ENCODE data around the gene MXD3. TPM values are rescaled to one million over a fixed set of nuclear protein-coding genes. Genes with fewer than 3 reads are reported as not detected.

MXD3 gene
- total RNA-seq, 5 donors from 2014 or later (not counting 1 experiment from before 2014, with no cell fraction given): 9.3 to 15.2 (median 12.4) TPM

GRCh38 chr5:177334155-177334551 lies 22.5 kb upstream of the MXD3 start:
- peaks cover 0 to 13% (median 7%) of the 10 kb centered on the region in 3 donors for H3K4me1 Mint-ChIP-seq
- no peak overlapping the region for H3K27ac ChIP-seq (ENCODE audit: low read length)
- DNase-seq: no peak
- H3K4me3 Mint-ChIP-seq: no peak overlapping the region
- no peak for ATAC-seq (replicated peaks in 1 of 4)
- no peaks in the 10 kb centered on the region for H3K27me3 Mint-ChIP-seq
- H3K36me3 ChIP-seq (ENCODE audit: control insufficient read depth in 2 of 2, extremely low read depth in 1 of 2, insufficient read depth in 1 of 2, low read length in 1 of 2): peaks cover 38 to 83% of the 10 kb centered on the region in 2 donors
- H3K27me3 ChIP-seq (replicated peaks in 1 of 2; ENCODE audit: control insufficient read depth in 2 of 2, extremely low read depth in 1 of 2, insufficient read depth in 2 of 2, low read length in 1 of 2): no peaks in the 10 kb centered on the region
- H3K27ac Mint-ChIP-seq: no peak overlapping the region
- no peaks in the 10 kb centered on the region for H3K9me3 ChIP-seq
- 90% methylated on average over 11 of the region's 15 CpGs for WGBS (ENCODE audit: insufficient coverage)
- no peaks in the 10 kb centered on the region for H3K9me3 Mint-ChIP-seq
- H3K4me3 ChIP-seq (ENCODE audit: control insufficient read depth in 1 of 2, extremely low read depth in 1 of 2, low read length in 1 of 2): no peak overlapping the region
- ChIA-PET CTCF (no interaction called here), POLR2A (no interaction called here)
- H3K4me1 ChIP-seq (ENCODE audit: control insufficient read depth in 1 of 2, extremely low read depth in 1 of 2, insufficient read depth in 2 of 2, low read length in 2 of 2): peaks cover 0 to 24% of the 10 kb centered on the region in 2 experiments
- peaks cover 45% of the 10 kb centered on the region for H3K36me3 Mint-ChIP-seq

DNA sequence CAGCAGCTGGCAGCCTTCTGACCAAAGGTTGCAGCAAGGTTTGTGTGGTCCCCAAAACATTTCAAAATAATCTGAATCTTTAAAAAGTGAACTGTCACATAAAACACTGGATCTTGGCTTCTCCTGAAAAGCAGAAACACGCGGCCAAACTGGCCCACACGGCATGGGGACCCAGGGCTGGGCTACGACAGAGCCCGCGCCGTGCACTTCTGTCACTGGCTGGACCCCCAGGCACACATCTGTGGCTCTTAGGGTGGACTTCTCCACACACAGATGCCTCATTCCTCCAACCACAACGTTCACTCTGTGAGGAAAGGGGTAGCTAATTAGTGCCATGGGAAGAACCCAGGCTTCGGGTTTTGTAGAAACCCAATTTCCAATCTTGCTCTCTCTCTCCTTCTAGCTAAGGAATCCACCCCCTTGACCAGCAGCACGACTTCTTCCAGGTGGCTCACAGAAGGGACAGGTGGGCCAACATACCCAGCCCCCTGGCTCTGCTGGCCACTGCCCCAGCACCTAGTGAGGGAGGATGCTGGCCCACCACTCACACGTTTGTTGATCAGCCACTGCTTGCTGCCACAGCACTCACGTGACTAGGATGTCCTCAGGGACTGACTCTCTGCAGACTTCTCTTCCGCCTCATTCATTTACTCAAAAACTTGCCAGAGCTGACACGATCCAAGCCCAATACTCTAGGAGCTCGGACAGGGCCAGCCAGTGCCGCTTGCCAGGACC lies 21.9 kb upstream of the MXD3 start:
- no peak overlapping the region for H3K27ac ChIP-seq (ENCODE audit: low read length)
- Mint-ChIP-seq H3K9me3 (no peaks in the 10 kb centered on the region), H3K27ac (no peak overlapping the region), H3K4me1 (peaks cover 0 to 10% (median 5%) of the 10 kb centered on the region in 3 donors), H3K4me3 (no peak overlapping the region), H3K36me3 (peaks cover 45% of the 10 kb centered on the region), H3K27me3 (no peaks in the 10 kb centered on the region)
- DNase-seq (no peak), ATAC-seq (replicated peaks in 1 of 4) (no peak)
- peaks cover 33 to 77% of the 10 kb centered on the region in 2 donors for H3K36me3 ChIP-seq (ENCODE audit: control insufficient read depth in 2 of 2, extremely low read depth in 1 of 2, insufficient read depth in 1 of 2, low read length in 1 of 2)
- H3K9me3 ChIP-seq: no peaks in the 10 kb centered on the region
- POLR2A ChIA-PET: no interaction called here
- CTCF ChIA-PET: no interaction called here
- no peak overlapping the region for H3K4me3 ChIP-seq (ENCODE audit: control insufficient read depth in 1 of 2, extremely low read depth in 1 of 2, low read length in 1 of 2)
- peaks cover 0 to 21% of the 10 kb centered on the region in 2 experiments for H3K4me1 ChIP-seq (ENCODE audit: control insufficient read depth in 1 of 2, extremely low read depth in 1 of 2, insufficient read depth in 2 of 2, low read length in 2 of 2)
- H3K27me3 ChIP-seq (replicated peaks in 1 of 2; ENCODE audit: control insufficient read depth in 2 of 2, extremely low read depth in 1 of 2, insufficient read depth in 2 of 2, low read length in 1 of 2): no peaks in the 10 kb centered on the region
- 93% methylated on average over 6 of the region's 16 CpGs for WGBS (ENCODE audit: insufficient coverage)

- POLR2A ChIA-PET: no interaction called here
- Mint-ChIP-seq H3K27ac (no peak overlapping the region), H3K36me3 (peaks cover 45% of the 10 kb centered on the region), H3K27me3 (no peaks in the 10 kb centered on the region), H3K4me1 (peaks cover 0 to 11% (median 5%) of the 10 kb centered on the region in 3 donors), H3K9me3 (no peaks in the 10 kb centered on the region), H3K4me3 (no peak overlapping the region)
- H3K27ac ChIP-seq (ENCODE audit: low read length): no peak overlapping the region
- H3K4me1 ChIP-seq (ENCODE audit: control insufficient read depth in 1 of 2, extremely low read depth in 1 of 2, insufficient read depth in 2 of 2, low read length in 2 of 2): peaks cover 0 to 23% of the 10 kb centered on the region in 2 experiments
- DNase-seq: no peak
- peaks cover 34 to 76% of the 10 kb centered on the region in 2 donors for H3K36me3 ChIP-seq (ENCODE audit: control insufficient read depth in 2 of 2, extremely low read depth in 1 of 2, insufficient read depth in 1 of 2, low read length in 1 of 2)
- WGBS (ENCODE audit: insufficient coverage): 92% methylated on average over 12 of the region's 13 CpGs
- no peak for ATAC-seq (replicated peaks in 1 of 4)
- H3K4me3 ChIP-seq (ENCODE audit: control insufficient read depth in 1 of 2, extremely low read depth in 1 of 2, low read length in 1 of 2): no peak overlapping the region
- CTCF ChIA-PET: no interaction called here
- H3K9me3 ChIP-seq: no peaks in the 10 kb centered on the region
- no peaks in the 10 kb centered on the region for H3K27me3 ChIP-seq (replicated peaks in 1 of 2; ENCODE audit: control insufficient read depth in 2 of 2, extremely low read depth in 1 of 2, insufficient read depth in 2 of 2, low read length in 1 of 2)
Measured at GRCh38 chr5:177332896-177333260, 21.2 kb upstream of the MXD3 start.

GRCh38 chr5:177332031-177332895 lies 20.6 kb upstream of the MXD3 start:
- ChIA-PET POLR2A (no interaction called here), CTCF (no interaction called here)
- WGBS (ENCODE audit: insufficient coverage): 84% methylated on average over 22 of the region's 35 CpGs
- Mint-ChIP-seq H3K36me3 (peaks cover 46% of the 10 kb centered on the region), H3K27ac (no peak overlapping the region), H3K9me3 (no peaks in the 10 kb centered on the region), H3K4me3 (no peak overlapping the region), H3K27me3 (no peaks in the 10 kb centered on the region), H3K4me1 (peaks cover 0 to 16% (median 5%) of the 10 kb centered on the region in 3 donors)
- peaks cover 0 to 29% of the 10 kb centered on the region in 2 experiments for H3K4me1 ChIP-seq (ENCODE audit: control insufficient read depth in 1 of 2, extremely low read depth in 1 of 2, insufficient read depth in 2 of 2, low read length in 2 of 2)
- no peak overlapping the region for H3K4me3 ChIP-seq (ENCODE audit: control insufficient read depth in 1 of 2, extremely low read depth in 1 of 2, low read length in 1 of 2)
- peaks cover 29 to 72% of the 10 kb centered on the region in 2 donors for H3K36me3 ChIP-seq (ENCODE audit: control insufficient read depth in 2 of 2, extremely low read depth in 1 of 2, insufficient read depth in 1 of 2, low read length in 1 of 2)
- no peak for DNase-seq
- no peaks in the 10 kb centered on the region for H3K9me3 ChIP-seq
- H3K27ac ChIP-seq (ENCODE audit: low read length): no peak overlapping the region
- no peak for ATAC-seq (replicated peaks in 1 of 4)
- H3K27me3 ChIP-seq (replicated peaks in 1 of 2; ENCODE audit: control insufficient read depth in 2 of 2, extremely low read depth in 1 of 2, insufficient read depth in 2 of 2, low read length in 1 of 2): no peaks in the 10 kb centered on the region

- CTCF ChIA-PET: interaction anchor here in 1 of 2 donors (0.5 kb wide), 1 partner anchor 18 kb away, joined by 4 read pairs; no protein-coding TSS in a partner anchor
- no peaks in the 10 kb centered on the region for H3K9me3 Mint-ChIP-seq
- no peak overlapping the region for H3K4me3 ChIP-seq (ENCODE audit: control insufficient read depth in 1 of 2, extremely low read depth in 1 of 2, low read length in 1 of 2)
- no peaks in the 10 kb centered on the region for H3K27me3 Mint-ChIP-seq
- no peaks in the 10 kb centered on the region for H3K27me3 ChIP-seq (replicated peaks in 1 of 2; ENCODE audit: control insufficient read depth in 2 of 2, extremely low read depth in 1 of 2, insufficient read depth in 2 of 2, low read length in 1 of 2)
- peaks cover 0 to 17% (median 5%) of the 10 kb centered on the region in 3 donors for H3K4me1 Mint-ChIP-seq
- DNase-seq (no peak), ATAC-seq (replicated peaks in 1 of 4) (peak in 1 of 4 experiments; percentile 31)
- 80% methylated on average over 24 of the region's 27 CpGs for whole genome bisulfite sequencing (ENCODE audit: insufficient coverage)
- H3K27ac Mint-ChIP-seq: no peak overlapping the region
- H3K27ac ChIP-seq (ENCODE audit: low read length): no peak overlapping the region
- no peaks in the 10 kb centered on the region for H3K9me3 ChIP-seq
- POLR2A ChIA-PET: no interaction called here
- no peak overlapping the region for H3K4me3 Mint-ChIP-seq
- H3K4me1 ChIP-seq (ENCODE audit: control insufficient read depth in 1 of 2, extremely low read depth in 1 of 2, insufficient read depth in 2 of 2, low read length in 2 of 2): peaks cover 0 to 31% of the 10 kb centered on the region in 2 experiments
- peaks cover 41% of the 10 kb centered on the region for H3K36me3 Mint-ChIP-seq
- H3K36me3 ChIP-seq (ENCODE audit: control insufficient read depth in 2 of 2, extremely low read depth in 1 of 2, insufficient read depth in 1 of 2, low read length in 1 of 2): peaks cover 21 to 62% of the 10 kb centered on the region in 2 donors
Measured at GRCh38 chr5:177330991-177331842, 19.5 kb upstream of the MXD3 start.

GRCh38 chr5:177329883-177330282 lies 18.2 kb upstream of the MXD3 start:
- Histone ChIP-seq H3K4me1 (ENCODE audit: control insufficient read depth in 1 of 2, extremely low read depth in 1 of 2, insufficient read depth in 2 of 2, low read length in 2 of 2) (peaks cover 0 to 31% of the 10 kb centered on the region in 2 experiments), H3K4me3 (ENCODE audit: control insufficient read depth in 1 of 2, extremely low read depth in 1 of 2, low read length in 1 of 2) (no peak overlapping the region), H3K27ac (ENCODE audit: low read length) (no peak overlapping the region), H3K27me3 (replicated peaks in 1 of 2; ENCODE audit: control insufficient read depth in 2 of 2, extremely low read depth in 1 of 2, insufficient read depth in 2 of 2, low read length in 1 of 2) (no peaks in the 10 kb centered on the region), H3K36me3 (ENCODE audit: control insufficient read depth in 2 of 2, extremely low read depth in 1 of 2, insufficient read depth in 1 of 2, low read length in 1 of 2) (peaks cover 18 to 49% of the 10 kb centered on the region in 2 donors), H3K9me3 (no peaks in the 10 kb centered on the region)
- Mint-ChIP-seq H3K9me3 (no peaks in the 10 kb centered on the region), H3K36me3 (peaks cover 33% of the 10 kb centered on the region), H3K27ac (no peak overlapping the region), H3K4me1 (peaks cover 0 to 18% (median 5%) of the 10 kb centered on the region in 3 donors), H3K27me3 (no peaks in the 10 kb centered on the region), H3K4me3 (no peak overlapping the region)
- CTCF ChIA-PET: interaction anchor here in 1 of 2 donors (0.6 kb wide), 1 partner anchor 12 kb away, joined by 4 read pairs; no protein-coding TSS in a partner anchor
- POLR2A ChIA-PET: no interaction called here
- DNase-seq (no peak), ATAC-seq (replicated peaks in 1 of 4) (no peak)
- 76% methylated on average over 6 of the region's 6 CpGs for WGBS (ENCODE audit: insufficient coverage)
